H7 (cell line): ENCODE measurements around the gene FZR1. TPM values are rescaled to one million over a fixed set of nuclear protein-coding genes. Genes with fewer than 3 reads are reported as not detected.
A peak's percentile ranks its signal among the peaks of the same experiment; 100 is the strongest.
"Not testable (repeated sequence)": the region's sequence is repeated elsewhere in the genome, so short reads cannot be mapped to it uniquely, and the experiment has no call there.

ENCODE experiments used
- DNase-seq: peaks from one replicate; pipeline ENCODE4 v3.0.0; 2012
- H3K27me3 ChIP-seq: 2 replicates; pipeline ENCODE4 v1.6.0; 2011; ENCODE audit warnings: mild to moderate bottlenecking, low read length; ENCODE audit not compliant: control insufficient read depth, insufficient read depth
- H3K36me3 ChIP-seq: replicated peaks from 2 replicates; pipeline ENCODE4 v1.5.1; 2011; ENCODE audit warnings: low read length; ENCODE audit not compliant: control insufficient read depth, insufficient read depth
- H3K4me3 ChIP-seq: 2 replicates; pipeline ENCODE4 v1.5.1; 2011; ENCODE audit warnings: low read depth, mild to moderate bottlenecking, control low read depth, low read length, moderate library complexity; ENCODE audit not compliant: insufficient read depth
- total RNA-seq: library from RNA; depleted of rRNA; stranded (reverse); fragments of >200 nt; shearing (Covaris generic); gene quantifications from 2 replicates; pipeline ENCODE4 v1.2.3, GENCODE V29; 2014

Gene FZR1
- total RNA-seq, 1 experiment from 2014 or later: 76.6 TPM

- Histone ChIP-seq H3K4me3 (no peak overlapping the region), H3K36me3 (peaks cover 7% of the 10 kb centered on the region), H3K27me3 (no peaks in the 10 kb centered on the region)
- DNase-seq: no peak
Measured at GRCh38 chr19:3497757-3498520, 8.2 kb upstream of the FZR1 start.

GRCh38 chr19:3499738-3500428 lies 6.2 kb upstream of the FZR1 start:
- DNase-seq: no peak
- Histone ChIP-seq H3K4me3 (peak overlapping the region; percentile 94), H3K27me3 (no peaks in the 10 kb centered on the region), H3K36me3 (peaks cover 7% of the 10 kb centered on the region)

GRCh38 chr19:3500429-3501101 lies 5.5 kb upstream of the FZR1 start, which contains the start of gene DOHH:
Gene DOHH (minus strand): TSS chr19:3500674. CDS start chr19:3496814, 3,860 bp downstream.
- Histone ChIP-seq H3K4me3 (peak within 1 kb of the TSS; percentile 94), H3K36me3 (peaks cover 5% of the 10 kb centered on the region)
- peak; percentile 98 for DNase-seq

DNA sequence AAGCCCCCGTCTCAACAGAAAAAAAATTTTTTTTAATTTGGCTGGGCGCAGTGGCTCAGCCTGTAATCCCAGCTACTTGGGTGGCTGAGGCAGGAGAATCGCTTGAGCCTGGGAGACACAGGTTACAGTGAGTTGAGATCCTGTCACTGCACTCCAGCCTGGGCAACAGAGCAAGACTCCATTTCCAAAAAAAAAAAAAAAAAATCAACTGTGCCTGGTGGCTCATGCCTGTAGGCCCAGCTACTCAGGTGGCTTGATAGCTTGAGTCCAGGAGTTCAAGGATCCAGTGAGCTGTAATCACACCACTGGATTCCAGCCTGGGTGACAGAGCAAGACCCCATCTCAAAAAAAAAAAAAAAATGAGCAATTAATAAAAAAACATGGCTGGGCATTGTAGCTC lies 4.3 kb upstream of the FZR1 start:
- Histone ChIP-seq H3K27me3 (no peaks in the 10 kb centered on the region), H3K4me3 (no peak overlapping the region), H3K36me3 (peaks cover under 1% of the 10 kb centered on the region; the same call in 1 of the 2 replicates)
- no peak for DNase-seq

More at GRCh38 chr19:3500429-3501101, 5.5 kb upstream of the FZR1 start, which contains the start of gene DOHH:
- H3K27me3 ChIP-seq: no peaks in the 10 kb centered on the region

DNA sequence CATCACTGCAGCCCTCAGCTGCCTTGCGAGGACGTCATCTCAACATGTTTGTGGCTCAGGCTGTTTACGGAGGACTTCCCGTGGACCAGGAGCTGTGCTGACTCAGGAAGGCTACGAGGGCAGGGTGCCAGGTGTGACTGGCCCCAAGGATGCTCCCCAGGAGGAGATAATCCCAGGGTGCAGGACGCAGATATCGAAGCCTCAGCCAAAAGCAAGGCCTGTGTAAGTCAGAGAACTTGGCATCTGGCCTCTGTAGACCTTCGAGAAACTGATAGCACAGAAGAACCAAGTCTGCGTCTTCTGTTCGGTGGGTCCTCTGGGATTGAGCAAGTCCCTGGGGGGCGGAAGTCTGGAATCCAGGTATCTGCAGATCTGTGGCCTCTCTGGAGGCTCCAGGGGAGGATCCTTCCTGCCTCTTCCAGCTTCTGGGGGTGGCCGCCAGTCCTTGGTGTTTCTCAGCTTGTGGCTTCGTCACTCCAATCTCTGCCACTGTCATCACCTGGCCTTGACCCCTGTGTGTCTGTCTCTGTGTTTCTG lies 3.0 kb upstream of the FZR1 start:
- no peaks in the 10 kb centered on the region for H3K27me3 ChIP-seq
- no peaks in the 10 kb centered on the region for H3K36me3 ChIP-seq
- DNase-seq: no peak
- no peak overlapping the region for H3K4me3 ChIP-seq

DNA sequence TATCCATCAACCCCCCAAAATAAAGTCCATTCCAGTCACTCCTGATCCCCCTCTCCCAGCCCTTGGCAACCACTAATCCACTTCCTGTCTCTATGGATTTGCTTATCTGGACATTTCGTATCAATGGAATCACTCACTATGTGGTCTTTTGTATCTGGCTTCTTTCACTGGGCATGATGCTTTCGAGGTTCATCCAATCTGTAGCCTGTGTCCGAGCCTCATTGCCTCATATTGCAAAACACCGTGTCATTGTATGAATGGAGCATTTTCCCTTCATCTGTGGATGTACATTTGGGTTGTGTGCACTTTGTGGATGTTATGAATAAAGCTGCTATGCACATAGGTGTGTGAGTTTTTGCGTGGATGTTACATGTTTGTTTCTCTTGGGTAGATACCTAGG lies 1.4 kb upstream of the FZR1 start:
- peaks cover 2% of the 10 kb centered on the region for H3K36me3 ChIP-seq
- H3K4me3 ChIP-seq: no peak overlapping the region
- no peak for DNase-seq
- no peaks in the 10 kb centered on the region for H3K27me3 ChIP-seq

DNA sequence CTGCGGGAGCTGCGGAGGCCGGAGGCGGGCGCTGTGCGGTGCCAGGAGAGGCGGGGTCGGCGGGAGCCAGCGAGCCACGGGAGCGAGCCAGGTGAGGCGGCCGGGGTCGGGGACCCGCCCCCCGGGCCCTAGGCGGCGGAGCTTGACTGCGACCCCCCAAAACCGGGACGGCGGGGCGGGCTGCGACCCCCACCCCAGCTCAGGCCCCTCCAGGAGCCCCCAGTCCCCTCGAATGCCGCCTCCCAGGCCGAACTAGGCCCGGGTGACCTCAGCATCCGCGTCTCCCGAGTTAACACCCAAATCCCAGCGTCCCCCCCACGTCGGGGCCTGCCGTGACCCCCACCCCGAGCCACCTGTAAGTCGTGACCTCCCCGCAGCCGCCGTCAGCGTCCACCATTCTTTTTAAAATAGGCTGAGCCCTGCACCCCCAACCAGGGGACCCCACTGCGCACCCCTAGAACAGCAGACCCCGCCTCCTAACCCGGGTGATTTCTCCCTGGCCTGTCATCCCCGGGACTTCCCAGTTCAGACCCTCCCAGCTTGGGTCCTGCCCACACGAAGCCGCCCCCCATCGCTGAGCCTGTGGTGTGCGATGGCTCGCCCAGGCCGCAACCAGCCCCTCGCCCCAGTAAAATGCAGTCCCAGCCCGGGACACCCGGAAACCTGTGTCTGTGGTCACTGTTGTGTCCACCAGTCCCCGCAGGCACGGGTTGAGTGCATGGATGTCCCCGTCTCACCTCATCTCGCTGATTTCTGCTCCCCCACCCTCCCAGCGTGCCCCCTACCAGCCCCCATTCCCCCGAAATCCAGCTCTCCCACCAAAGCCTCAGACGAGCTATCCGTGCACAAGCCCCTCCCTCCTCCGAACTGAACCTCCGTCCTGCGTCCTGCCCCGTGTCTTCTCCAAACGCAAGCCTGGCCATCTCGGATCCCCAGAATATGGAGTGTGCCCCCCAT lies 551 bp downstream of the FZR1 start:
- no peaks in the 10 kb centered on the region for H3K27me3 ChIP-seq
- DNase-seq: peak; percentile 82
- H3K36me3 ChIP-seq: peaks cover 3% of the 10 kb centered on the region
- H3K4me3 ChIP-seq: peak overlapping the region; percentile 81

DNA sequence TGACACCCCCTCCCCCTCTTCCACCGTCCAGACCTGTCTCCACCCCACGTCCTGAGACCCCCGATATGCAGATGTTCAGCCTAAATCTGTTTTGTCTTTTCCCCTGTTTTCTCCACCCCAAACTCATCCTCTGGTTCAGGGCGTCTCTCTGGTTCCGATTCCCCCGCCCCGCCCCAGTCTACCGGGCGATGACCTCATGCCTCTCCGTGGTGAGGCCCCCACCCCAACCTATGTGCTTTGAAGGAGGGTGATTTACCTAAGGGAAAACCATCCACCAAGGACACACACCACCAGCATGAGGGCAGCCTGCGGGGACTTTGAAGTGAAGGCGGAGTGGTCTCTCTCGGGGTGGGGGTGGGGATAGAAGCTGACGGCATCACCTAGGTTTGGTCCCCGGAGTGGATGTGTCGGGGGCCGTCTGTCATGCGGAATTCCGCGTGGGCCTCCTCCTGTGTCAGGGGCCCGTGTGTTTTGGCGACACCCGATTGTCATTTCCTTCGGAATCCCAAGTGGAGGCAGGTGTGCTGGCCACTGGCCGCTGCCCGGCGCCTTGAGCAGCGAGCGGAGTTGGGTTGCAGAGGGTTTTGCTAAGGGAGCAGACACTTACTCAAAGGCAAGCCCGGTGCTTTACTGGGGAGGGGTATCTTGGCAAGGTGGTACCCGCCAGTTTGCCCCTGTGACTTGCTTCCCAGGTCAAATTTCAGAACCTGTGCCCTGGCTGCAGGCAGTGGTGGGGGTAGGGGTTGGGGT lies 1.4 kb downstream of the FZR1 start:
- peaks cover 3% of the 10 kb centered on the region for H3K36me3 ChIP-seq
- H3K4me3 ChIP-seq: peak overlapping the region; percentile 81
- DNase-seq: peak; percentile 94
- no peaks in the 10 kb centered on the region for H3K27me3 ChIP-seq

- H3K27me3 ChIP-seq, H3K36me3 ChIP-seq, DNase-seq, H3K4me3 ChIP-seq: not testable (repeated sequence)
Measured at GRCh38 chr19:3508121-3508661, 2.1 kb downstream of the FZR1 start.

- H3K4me3 ChIP-seq: no peak overlapping the region
- no peak for DNase-seq
- H3K36me3 ChIP-seq: peaks cover 3% of the 10 kb centered on the region
- no peaks in the 10 kb centered on the region for H3K27me3 ChIP-seq
Measured at GRCh38 chr19:3508771-3509535, 2.8 kb downstream of the FZR1 start.

GRCh38 chr19:3509566-3509989 lies 3.5 kb downstream of the FZR1 start:
- H3K27me3 ChIP-seq: no peaks in the 10 kb centered on the region
- no peak overlapping the region for H3K4me3 ChIP-seq
- no peak for DNase-seq
- peaks cover 3% of the 10 kb centered on the region for H3K36me3 ChIP-seq

GRCh38 chr19:3510727-3511126 lies 4.6 kb downstream of the FZR1 start:
- H3K27me3 ChIP-seq: no peaks in the 10 kb centered on the region
- H3K36me3 ChIP-seq: peaks cover 3% of the 10 kb centered on the region
- DNase-seq: no peak
- no peak overlapping the region for H3K4me3 ChIP-seq
